Measurements from ENCODE around the gene TMEM254. TPM values are rescaled to one million over a fixed set of nuclear protein-coding genes. Genes with fewer than 3 reads are reported as not detected.
"Not testable (repeated sequence)": the region's sequence is repeated elsewhere in the genome, so short reads cannot be mapped to it uniquely, and the experiment has no call there.

The TMEM254 gene, protein sequence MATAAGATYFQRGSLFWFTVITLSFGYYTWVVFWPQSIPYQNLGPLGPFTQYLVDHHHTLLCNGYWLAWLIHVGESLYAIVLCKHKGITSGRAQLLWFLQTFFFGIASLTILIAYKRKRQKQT
- 5.4 and 10.4 TPM in 2 replicates for total RNA-seq
- 24.5 and 30.9 TPM in 2 replicates for polyA plus RNA-seq
- 12.4 and 14.1 TPM in 2 replicates for polyA plus RNA-seq (2012)
- 5.7 and 16.3 TPM in 2 replicates for polyA minus RNA-seq (ENCODE audit: low replicate concordance)

DNA sequence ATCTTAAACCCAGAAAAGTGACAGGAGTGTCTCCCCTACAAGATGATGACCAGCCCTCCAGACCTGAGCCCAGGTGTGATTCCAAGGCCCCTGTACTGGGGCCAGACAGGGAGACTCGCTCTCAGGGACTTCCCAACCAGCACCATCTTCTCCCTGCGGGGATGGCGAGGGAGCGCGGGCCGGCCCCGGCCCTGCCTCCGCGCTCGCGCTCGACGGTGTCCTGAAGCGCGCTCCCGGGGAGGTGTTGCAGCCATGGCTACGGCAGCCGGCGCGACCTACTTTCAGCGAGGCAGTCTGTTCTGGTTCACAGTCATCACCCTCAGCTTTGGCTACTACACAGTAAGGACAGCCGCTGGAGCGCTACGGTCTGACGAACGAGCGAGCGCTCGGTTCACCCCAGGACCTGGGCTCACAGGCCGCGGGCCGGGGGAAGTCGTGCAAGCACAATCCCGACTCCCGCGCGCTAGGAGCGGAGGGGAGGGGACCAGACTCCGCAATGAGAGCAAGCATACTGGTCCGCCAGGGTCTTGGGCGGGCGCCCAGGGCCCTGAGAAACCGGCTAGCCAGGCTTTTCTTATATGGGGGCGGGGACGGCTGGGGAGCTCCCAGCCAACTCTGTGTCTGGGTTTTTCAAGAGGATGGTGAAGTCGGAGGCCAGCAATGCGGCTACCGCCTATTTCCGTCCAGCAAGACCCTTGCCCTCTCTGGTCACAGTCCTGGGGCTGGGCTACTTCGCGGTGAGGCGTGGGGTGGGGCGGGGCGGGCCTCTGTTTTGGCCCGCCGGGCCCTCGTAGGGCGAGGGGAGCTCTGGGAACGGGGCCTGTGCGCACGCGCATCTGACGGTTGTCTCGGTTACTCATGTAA, at the start of gene TMEM254:
Gene TMEM254, plus strand, starts transcription at position 218 of the 864 bp plus-strand sequence. Its CDS starts 35 bp downstream, at position 253.
- H3K27me3 ChIP-seq (ENCODE audit: control insufficient read depth, insufficient read depth, low read length): no peaks in the 10 kb centered on the region
- peak; percentile 83 to 92 for DNase-seq (ENCODE audit: low read depth in 2 of 2)
- no peaks in the 10 kb centered on the region for H3K9me3 ChIP-seq (ENCODE audit: control insufficient read depth, insufficient read depth, low read depth, low read length)
- H2AFZ ChIP-seq (ENCODE audit: low read length): peak within 1 kb of the TSS; percentile 81
- peaks cover 3% of the 10 kb centered on the region for H3K4me1 ChIP-seq (ENCODE audit: control insufficient read depth, extremely low read depth, insufficient read depth, low read length)
- TF ChIP-seq EZH2 (IDR thresholded peaks at IDR 0.05; ENCODE audit: low read length, missing control alignments) (no peak), CTCF (conservative IDR thresholded peaks at IDR 0.05 in 1 of 2, IDR thresholded peaks at IDR 0.05 in 1 of 2; ENCODE audit: low read depth in 1 of 2, low read length in 2 of 2) (no peak)
- peak within 1 kb of the TSS; percentile 94 for H3K27ac ChIP-seq (ENCODE audit: insufficient read depth, low read length)
- H3K79me2 ChIP-seq (ENCODE audit: control insufficient read depth, insufficient read depth, low read length): no peaks in the 10 kb centered on the region
- H4K20me1 ChIP-seq (ENCODE audit: control insufficient read depth, extremely low read depth, insufficient read depth, low read length): no peaks in the 10 kb centered on the region
- peak within 1 kb of the TSS; percentile 47 to 96 (median 68) for H3K4me3 ChIP-seq (replicated peaks in 1 of 4; ENCODE audit: control extremely low read depth in 1 of 4, insufficient read depth in 1 of 4, low read depth in 3 of 4, low read length in 4 of 4)
- H3K9ac ChIP-seq (ENCODE audit: insufficient read depth, low read length): peak within 1 kb of the TSS; percentile 91
- H3K36me3 ChIP-seq (ENCODE audit: control insufficient read depth, insufficient read depth, low read length): no peaks in the 10 kb centered on the region
- peak within 1 kb of the TSS; percentile 92 for H3K4me2 ChIP-seq (ENCODE audit: extremely low read depth, insufficient read depth, low read length)

DNA sequence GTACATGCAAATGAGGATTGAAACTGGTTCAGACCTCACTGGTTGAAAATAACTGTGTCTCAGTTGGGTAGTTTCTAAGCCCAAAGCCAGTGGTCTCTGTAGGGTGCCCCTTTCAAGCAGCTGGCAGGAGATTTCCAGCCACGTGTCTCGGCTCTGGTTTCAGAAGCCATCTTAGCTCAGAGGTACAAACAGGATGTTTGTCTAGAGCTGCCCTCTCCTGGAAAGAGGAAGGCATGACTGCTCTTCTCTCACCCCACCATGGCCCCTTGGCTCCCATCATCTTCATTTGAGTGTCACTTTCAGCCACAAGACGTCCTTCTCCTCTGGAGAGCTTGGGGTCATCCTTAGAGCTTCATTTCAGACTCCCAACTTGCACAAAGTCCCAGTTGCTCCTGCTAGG, 49.3 kb upstream of the TMEM254 start:
- H3K4me2 ChIP-seq (ENCODE audit: extremely low read depth, insufficient read depth, low read length); H3K27me3 ChIP-seq (ENCODE audit: control insufficient read depth, insufficient read depth, low read length); H3K9me3 ChIP-seq (ENCODE audit: control insufficient read depth, insufficient read depth, low read depth, low read length); DNase-seq (ENCODE audit: low read depth in 2 of 2); H3K4me3 ChIP-seq (replicated peaks in 1 of 4; ENCODE audit: control extremely low read depth in 1 of 4, insufficient read depth in 1 of 4, low read depth in 3 of 4, low read length in 4 of 4); H3K9ac ChIP-seq (ENCODE audit: insufficient read depth, low read length); H3K36me3 ChIP-seq (ENCODE audit: control insufficient read depth, insufficient read depth, low read length); H4K20me1 ChIP-seq (ENCODE audit: control insufficient read depth, extremely low read depth, insufficient read depth, low read length); H3K79me2 ChIP-seq (ENCODE audit: control insufficient read depth, insufficient read depth, low read length); H3K4me1 ChIP-seq (ENCODE audit: control insufficient read depth, extremely low read depth, insufficient read depth, low read length); H2AFZ ChIP-seq (ENCODE audit: low read length); H3K27ac ChIP-seq (ENCODE audit: insufficient read depth, low read length): not testable (repeated sequence)
- TF ChIP-seq CTCF (conservative IDR thresholded peaks at IDR 0.05 in 1 of 2, IDR thresholded peaks at IDR 0.05 in 1 of 2; ENCODE audit: low read depth in 1 of 2, low read length in 2 of 2): peak in 1 of 2 donors; percentile 13

DNA sequence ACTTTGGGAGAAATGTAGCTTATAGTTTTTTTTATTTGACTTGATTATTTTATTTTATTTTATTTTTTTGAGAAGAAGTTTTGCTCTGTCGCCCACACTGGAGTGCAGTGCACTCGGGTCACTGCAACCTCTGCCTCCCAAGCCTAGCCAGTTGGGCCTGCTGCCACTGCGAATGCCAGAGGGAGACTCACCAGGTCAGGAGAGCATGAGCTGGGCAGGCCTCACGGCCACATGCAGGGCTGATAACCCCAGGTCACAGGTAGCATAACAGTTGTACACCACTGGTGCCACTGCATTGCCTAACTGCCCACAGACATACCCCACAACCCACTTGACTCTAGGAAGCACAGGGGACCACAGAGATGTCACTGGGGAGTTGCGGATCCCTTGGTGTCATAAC, 48.6 kb upstream of the TMEM254 start:
- H3K36me3 ChIP-seq (ENCODE audit: control insufficient read depth, insufficient read depth, low read length); H3K9me3 ChIP-seq (ENCODE audit: control insufficient read depth, insufficient read depth, low read depth, low read length); DNase-seq (ENCODE audit: low read depth in 2 of 2); H3K9ac ChIP-seq (ENCODE audit: insufficient read depth, low read length); H2AFZ ChIP-seq (ENCODE audit: low read length); H3K4me3 ChIP-seq (replicated peaks in 1 of 4; ENCODE audit: control extremely low read depth in 1 of 4, insufficient read depth in 1 of 4, low read depth in 3 of 4, low read length in 4 of 4); H3K27me3 ChIP-seq (ENCODE audit: control insufficient read depth, insufficient read depth, low read length); H3K4me1 ChIP-seq (ENCODE audit: control insufficient read depth, extremely low read depth, insufficient read depth, low read length); H3K4me2 ChIP-seq (ENCODE audit: extremely low read depth, insufficient read depth, low read length); H3K79me2 ChIP-seq (ENCODE audit: control insufficient read depth, insufficient read depth, low read length); H4K20me1 ChIP-seq (ENCODE audit: control insufficient read depth, extremely low read depth, insufficient read depth, low read length); H3K27ac ChIP-seq (ENCODE audit: insufficient read depth, low read length): not testable (repeated sequence)
